KMS-11 (cell line): Measurements from ENCODE around the gene TC2N.

Experiments
- H2AFZ ChIP-seq: fragments of 200-600 bp; sonication (generic); 2 replicates; pipeline ENCODE4 v1.6.1; 2016; ENCODE audit warnings: antibody characterized with exemption, mixed run types, low read depth
- H3K27ac ChIP-seq: fragments of 200-600 bp; sonication (generic); 2 replicates; pipeline ENCODE4 v1.6.1; 2016; ENCODE audit warnings: mild to moderate bottlenecking, mixed run types
- H3K27me3 ChIP-seq: fragments of 200-600 bp; sonication (generic); 2 replicates; pipeline ENCODE4 v1.6.1; 2017; ENCODE audit warnings: mild to moderate bottlenecking, low read depth, mixed run types, moderate library complexity; ENCODE audit not compliant: insufficient read depth
- H3K36me3 ChIP-seq: fragments of 200-600 bp; sonication (generic); 2 replicates; pipeline ENCODE4 v1.6.1; 2017; ENCODE audit warnings: mild to moderate bottlenecking, mixed run types; ENCODE audit not compliant: insufficient read depth
- H3K4me1 ChIP-seq: fragments of 200-600 bp; sonication (generic); 2 replicates; pipeline ENCODE4 v1.6.1; 2016; ENCODE audit warnings: mild to moderate bottlenecking, low read depth, mixed run types; ENCODE audit not compliant: poor library complexity, severe bottlenecking
- H3K4me2 ChIP-seq: fragments of 200-600 bp; sonication (generic); 2 replicates; pipeline ENCODE4 v1.7.0; 2016; ENCODE audit warnings: mild to moderate bottlenecking, mixed run types
- H3K4me3 ChIP-seq: fragments of 200-600 bp; sonication (generic); IDR thresholded peaks from 2 replicates; pipeline ENCODE4 v1.6.1; 2017; ENCODE audit warnings: low read depth, low read length, mixed read lengths; ENCODE audit not compliant: insufficient read depth
- H3K79me2 ChIP-seq: fragments of 200-600 bp; sonication (generic); 2 replicates; pipeline ENCODE4 v1.6.1; 2016; ENCODE audit warnings: low read depth, mixed run types; ENCODE audit not compliant: insufficient read depth
- H3K9ac ChIP-seq: fragments of 200-600 bp; sonication (generic); 2 replicates; pipeline ENCODE4 v1.6.1; 2016; ENCODE audit warnings: mild to moderate bottlenecking, mixed run types
- H4K20me1 ChIP-seq: fragments of 200-600 bp; sonication (generic); 2 replicates; pipeline ENCODE4 v1.6.1; 2016; ENCODE audit warnings: mild to moderate bottlenecking, mixed run types; ENCODE audit not compliant: insufficient read depth
- CTCF ChIP-seq: fragments of 200-600 bp; sonication (generic); conservative IDR thresholded peaks from 2 replicates; pipeline ENCODE4 v1.6.1; 2017; ENCODE audit warnings: low read depth, mild to moderate bottlenecking, antibody characterized with exemption, low read length, moderate library complexity, mixed read lengths

Gene TC2N

GRCh38 chr14:91805659-91806058 is 61.7 kb downstream of the TC2N start:
- Histone ChIP-seq H2AFZ (no peak overlapping the region), H3K4me1 (no peaks in the 10 kb centered on the region), H3K36me3 (no peaks in the 10 kb centered on the region), H3K27ac (no peak overlapping the region), H3K27me3 (no peaks in the 10 kb centered on the region), H4K20me1 (no peaks in the 10 kb centered on the region), H3K4me2 (no peak overlapping the region), H3K79me2 (no peaks in the 10 kb centered on the region), H3K9ac (no peak overlapping the region), H3K4me3 (no peak overlapping the region)
- TF ChIP-seq CTCF: no peak

- H3K79me2 ChIP-seq: no peaks in the 10 kb centered on the region
- TF ChIP-seq CTCF: no peak
- no peaks in the 10 kb centered on the region for H3K4me1 ChIP-seq
These were observed 66.0 kb downstream of the TC2N start for GRCh38 chr14:91801358-91801757.

DNA sequence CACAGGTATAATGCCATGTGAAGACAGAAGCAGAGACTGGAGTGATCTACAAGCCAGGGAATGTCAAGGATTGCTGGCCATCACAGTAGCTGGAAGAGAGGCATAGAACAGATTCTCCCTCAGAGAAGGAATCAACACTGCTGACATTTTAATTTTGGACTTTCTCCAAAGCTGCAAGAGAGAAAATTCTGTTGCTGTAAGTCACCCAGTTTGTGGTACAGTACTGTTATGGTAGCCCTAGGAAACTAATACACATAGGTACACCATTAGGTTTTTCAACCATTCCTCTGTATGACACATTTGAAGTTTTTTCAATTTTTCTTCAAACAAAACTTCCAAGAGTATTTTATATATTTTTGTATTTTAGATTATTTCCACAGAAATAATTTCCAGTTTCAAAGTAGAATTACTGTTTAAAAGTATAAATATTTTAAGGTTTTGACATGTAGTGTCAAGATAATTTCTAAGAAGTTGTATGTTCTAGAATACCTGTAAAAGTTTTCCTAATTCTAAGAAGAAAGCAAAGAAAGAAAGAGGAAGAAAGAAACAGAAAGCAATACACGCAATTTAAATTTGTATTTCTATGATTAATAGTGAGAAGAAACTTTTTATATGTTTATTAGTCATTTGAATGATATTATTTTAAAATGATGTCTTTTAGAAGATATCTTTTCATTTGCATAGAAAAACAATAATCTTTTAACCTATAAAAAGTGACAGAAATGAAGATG is 70.6 kb downstream of the TC2N start:
- no peaks in the 10 kb centered on the region for H3K4me1 ChIP-seq
- H3K9ac ChIP-seq: no peak overlapping the region
- H3K36me3 ChIP-seq: no peaks in the 10 kb centered on the region
- no peak overlapping the region for H3K4me2 ChIP-seq
- TF ChIP-seq CTCF: no peak
- no peak overlapping the region for H3K4me3 ChIP-seq
- no peak overlapping the region for H2AFZ ChIP-seq
- H3K27ac ChIP-seq: no peak overlapping the region
- H3K27me3 ChIP-seq: no peaks in the 10 kb centered on the region
- no peaks in the 10 kb centered on the region for H3K79me2 ChIP-seq
- no peaks in the 10 kb centered on the region for H4K20me1 ChIP-seq

More at GRCh38 chr14:91801358-91801757, 66.0 kb downstream of the TC2N start:
- no peak overlapping the region for H3K9ac ChIP-seq
- H3K4me2 ChIP-seq: no peak overlapping the region
- H3K4me3 ChIP-seq: no peak overlapping the region
- H3K27ac ChIP-seq: no peak overlapping the region
- no peaks in the 10 kb centered on the region for H3K36me3 ChIP-seq
- no peaks in the 10 kb centered on the region for H3K27me3 ChIP-seq
- H2AFZ ChIP-seq: no peak overlapping the region
- no peaks in the 10 kb centered on the region for H4K20me1 ChIP-seq

DNA sequence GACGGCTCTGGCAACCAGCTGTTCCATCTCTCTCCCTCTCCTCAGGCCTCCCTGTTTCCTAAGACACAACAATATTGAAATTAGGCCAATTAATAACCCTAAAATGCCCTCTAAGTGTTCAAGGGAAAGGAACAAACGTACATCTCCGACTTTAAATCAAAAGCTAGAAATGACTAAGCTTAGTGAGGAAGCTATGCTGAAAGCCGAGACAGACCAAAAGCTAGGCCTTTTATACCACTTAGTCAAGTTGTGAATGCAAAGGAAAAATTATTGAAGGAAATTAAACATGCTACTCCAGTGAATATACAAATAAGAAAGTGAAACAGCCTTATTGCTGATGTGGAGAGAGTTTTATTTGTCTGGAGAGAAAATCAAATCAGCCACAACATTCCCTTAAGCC is 73.6 kb downstream of the TC2N start:
- Histone ChIP-seq H3K4me2 (no peak overlapping the region), H3K27ac (no peak overlapping the region), H2AFZ (no peak overlapping the region), H3K4me1 (no peaks in the 10 kb centered on the region), H3K79me2 (no peaks in the 10 kb centered on the region), H3K27me3 (no peaks in the 10 kb centered on the region), H3K4me3 (no peak overlapping the region), H3K36me3 (no peaks in the 10 kb centered on the region), H3K9ac (no peak overlapping the region), H4K20me1 (no peaks in the 10 kb centered on the region)
- TF ChIP-seq CTCF: no peak
